KMS-11 (cell line): ENCODE data around the gene STAP2.

ENCODE experiments used
- H2AFZ ChIP-seq: fragments of 200-600 bp; sonication (generic); 2 replicates; pipeline ENCODE4 v1.6.1; 2016; ENCODE audit warnings: antibody characterized with exemption, mixed run types, low read depth
- H3K27ac ChIP-seq: fragments of 200-600 bp; sonication (generic); 2 replicates; pipeline ENCODE4 v1.6.1; 2016; ENCODE audit warnings: mild to moderate bottlenecking, mixed run types
- H3K27me3 ChIP-seq: fragments of 200-600 bp; sonication (generic); 2 replicates; pipeline ENCODE4 v1.6.1; 2017; ENCODE audit warnings: mild to moderate bottlenecking, low read depth, mixed run types, moderate library complexity; ENCODE audit not compliant: insufficient read depth
- H3K36me3 ChIP-seq: fragments of 200-600 bp; sonication (generic); 2 replicates; pipeline ENCODE4 v1.6.1; 2017; ENCODE audit warnings: mild to moderate bottlenecking, mixed run types; ENCODE audit not compliant: insufficient read depth
- H3K4me1 ChIP-seq: fragments of 200-600 bp; sonication (generic); 2 replicates; pipeline ENCODE4 v1.6.1; 2016; ENCODE audit warnings: mild to moderate bottlenecking, low read depth, mixed run types; ENCODE audit not compliant: poor library complexity, severe bottlenecking
- H3K4me2 ChIP-seq: fragments of 200-600 bp; sonication (generic); 2 replicates; pipeline ENCODE4 v1.7.0; 2016; ENCODE audit warnings: mild to moderate bottlenecking, mixed run types
- H3K4me3 ChIP-seq: fragments of 200-600 bp; sonication (generic); IDR thresholded peaks from 2 replicates; pipeline ENCODE4 v1.6.1; 2017; ENCODE audit warnings: low read depth, low read length, mixed read lengths; ENCODE audit not compliant: insufficient read depth
- H3K79me2 ChIP-seq: fragments of 200-600 bp; sonication (generic); 2 replicates; pipeline ENCODE4 v1.6.1; 2016; ENCODE audit warnings: low read depth, mixed run types; ENCODE audit not compliant: insufficient read depth
- H3K9ac ChIP-seq: fragments of 200-600 bp; sonication (generic); 2 replicates; pipeline ENCODE4 v1.6.1; 2016; ENCODE audit warnings: mild to moderate bottlenecking, mixed run types
- H4K20me1 ChIP-seq: fragments of 200-600 bp; sonication (generic); 2 replicates; pipeline ENCODE4 v1.6.1; 2016; ENCODE audit warnings: mild to moderate bottlenecking, mixed run types; ENCODE audit not compliant: insufficient read depth
- TF ChIP-seq, protein P1 (sequence below): fragments of 200-600 bp; sonication (generic); conservative IDR thresholded peaks from 2 replicates; pipeline ENCODE4 v1.6.1; 2017; ENCODE audit warnings: low read depth, mild to moderate bottlenecking, antibody characterized with exemption, low read length, moderate library complexity, mixed read lengths

Gene STAP2

DNA sequence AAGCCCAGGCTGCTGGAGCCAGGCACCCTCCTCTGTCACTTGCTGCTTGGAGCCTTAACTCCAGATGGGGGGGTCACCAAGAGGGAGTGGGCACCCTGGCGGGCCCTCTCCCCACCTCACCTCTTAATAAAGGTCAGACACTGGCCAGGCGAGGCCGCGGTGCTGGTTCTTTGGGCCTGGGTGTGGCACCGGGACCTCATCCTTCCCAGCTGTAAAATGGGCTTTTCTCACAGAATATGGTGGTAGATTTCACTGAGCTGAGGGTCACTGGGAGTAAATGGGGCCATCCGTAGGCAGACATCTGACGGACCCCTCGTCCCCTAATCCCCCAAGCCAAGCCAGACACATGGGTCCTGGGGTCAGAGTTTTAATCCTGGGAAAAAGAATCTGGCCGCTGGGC, 14.9 kb downstream of the STAP2 start:
- Histone ChIP-seq H3K79me2 (no peaks in the 10 kb centered on the region), H3K27me3 (no peaks in the 10 kb centered on the region), H3K4me1 (no peaks in the 10 kb centered on the region), H4K20me1 (no peaks in the 10 kb centered on the region), H2AFZ (no peak overlapping the region), H3K9ac (no peak overlapping the region), H3K4me2 (no peak overlapping the region), H3K27ac (no peak overlapping the region), H3K36me3 (no peaks in the 10 kb centered on the region), H3K4me3 (no peak overlapping the region)
- TF ChIP-seq, protein P1, sequence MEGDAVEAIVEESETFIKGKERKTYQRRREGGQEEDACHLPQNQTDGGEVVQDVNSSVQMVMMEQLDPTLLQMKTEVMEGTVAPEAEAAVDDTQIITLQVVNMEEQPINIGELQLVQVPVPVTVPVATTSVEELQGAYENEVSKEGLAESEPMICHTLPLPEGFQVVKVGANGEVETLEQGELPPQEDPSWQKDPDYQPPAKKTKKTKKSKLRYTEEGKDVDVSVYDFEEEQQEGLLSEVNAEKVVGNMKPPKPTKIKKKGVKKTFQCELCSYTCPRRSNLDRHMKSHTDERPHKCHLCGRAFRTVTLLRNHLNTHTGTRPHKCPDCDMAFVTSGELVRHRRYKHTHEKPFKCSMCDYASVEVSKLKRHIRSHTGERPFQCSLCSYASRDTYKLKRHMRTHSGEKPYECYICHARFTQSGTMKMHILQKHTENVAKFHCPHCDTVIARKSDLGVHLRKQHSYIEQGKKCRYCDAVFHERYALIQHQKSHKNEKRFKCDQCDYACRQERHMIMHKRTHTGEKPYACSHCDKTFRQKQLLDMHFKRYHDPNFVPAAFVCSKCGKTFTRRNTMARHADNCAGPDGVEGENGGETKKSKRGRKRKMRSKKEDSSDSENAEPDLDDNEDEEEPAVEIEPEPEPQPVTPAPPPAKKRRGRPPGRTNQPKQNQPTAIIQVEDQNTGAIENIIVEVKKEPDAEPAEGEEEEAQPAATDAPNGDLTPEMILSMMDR = no peak

DNA sequence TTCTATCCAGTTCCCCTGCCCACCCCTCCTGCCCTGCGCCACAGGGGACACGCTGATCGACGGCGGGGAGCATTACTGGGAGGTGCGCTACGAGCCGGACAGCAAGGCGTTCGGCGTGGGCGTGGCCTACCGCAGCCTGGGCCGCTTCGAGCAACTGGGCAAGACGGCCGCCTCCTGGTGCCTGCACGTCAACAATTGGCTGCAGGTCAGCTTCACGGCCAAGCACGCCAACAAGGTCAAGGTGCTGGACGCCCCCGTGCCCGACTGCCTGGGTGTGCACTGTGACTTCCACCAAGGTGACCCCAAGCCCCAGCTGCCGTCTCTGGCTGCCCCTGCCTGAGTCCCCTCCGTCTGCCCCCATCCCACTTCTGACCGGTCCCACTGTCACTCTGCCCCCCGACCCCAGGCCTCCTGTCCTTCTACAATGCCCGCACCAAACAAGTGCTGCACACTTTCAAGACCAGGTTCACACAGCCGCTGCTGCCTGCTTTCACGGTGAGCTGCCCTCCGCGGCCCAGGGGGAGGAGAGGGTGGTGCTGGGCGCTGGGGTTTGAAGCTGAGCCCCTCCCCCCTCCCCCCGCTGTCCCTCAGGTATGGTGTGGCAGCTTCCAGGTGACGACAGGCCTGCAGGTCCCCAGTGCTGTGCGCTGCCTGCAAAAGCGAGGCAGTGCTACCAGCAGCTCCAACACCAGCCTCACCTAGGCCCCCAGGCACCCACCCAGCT, 15.5 kb downstream of the STAP2 start:
- TF ChIP-seq, protein P1 = no peak
- Histone ChIP-seq H3K27ac (no peak overlapping the region), H3K79me2 (no peaks in the 10 kb centered on the region), H3K9ac (no peak overlapping the region), H3K4me1 (no peaks in the 10 kb centered on the region), H3K36me3 (no peaks in the 10 kb centered on the region), H3K4me3 (no peak overlapping the region), H3K4me2 (no peak overlapping the region), H3K27me3 (no peaks in the 10 kb centered on the region), H4K20me1 (no peaks in the 10 kb centered on the region), H2AFZ (no peak overlapping the region)

DNA sequence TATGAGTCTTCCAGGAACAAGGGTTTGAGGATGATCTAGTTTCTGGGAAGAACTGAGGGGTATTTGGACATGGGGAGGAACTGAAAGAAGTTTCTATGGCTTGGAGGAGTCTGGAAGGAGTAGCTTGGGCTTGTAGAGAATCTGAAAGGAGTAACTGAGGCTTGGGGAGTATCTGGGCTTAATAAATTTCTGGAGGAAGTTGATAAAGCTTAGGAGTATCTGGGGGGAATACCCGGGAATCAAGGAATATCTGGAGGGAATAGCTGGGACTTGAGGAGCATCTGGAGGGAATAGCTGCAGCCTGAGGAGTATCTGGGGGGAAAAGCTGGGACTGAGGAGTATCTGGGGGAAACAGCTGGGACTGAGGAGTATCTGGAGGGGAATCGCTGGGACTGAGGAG, 18.2 kb downstream of the STAP2 start:
- TF ChIP-seq, protein P1 = no peak
- Histone ChIP-seq H3K27ac (no peak overlapping the region), H3K27me3 (no peaks in the 10 kb centered on the region; the same call in 1 of the 2 replicates), H3K4me1 (no peaks in the 10 kb centered on the region), H3K4me2 (no peak overlapping the region), H2AFZ (no peak overlapping the region), H4K20me1 (no peaks in the 10 kb centered on the region), H3K79me2 (no peaks in the 10 kb centered on the region), H3K36me3 (no peaks in the 10 kb centered on the region), H3K9ac (no peak overlapping the region), H3K4me3 (no peak overlapping the region)

DNA sequence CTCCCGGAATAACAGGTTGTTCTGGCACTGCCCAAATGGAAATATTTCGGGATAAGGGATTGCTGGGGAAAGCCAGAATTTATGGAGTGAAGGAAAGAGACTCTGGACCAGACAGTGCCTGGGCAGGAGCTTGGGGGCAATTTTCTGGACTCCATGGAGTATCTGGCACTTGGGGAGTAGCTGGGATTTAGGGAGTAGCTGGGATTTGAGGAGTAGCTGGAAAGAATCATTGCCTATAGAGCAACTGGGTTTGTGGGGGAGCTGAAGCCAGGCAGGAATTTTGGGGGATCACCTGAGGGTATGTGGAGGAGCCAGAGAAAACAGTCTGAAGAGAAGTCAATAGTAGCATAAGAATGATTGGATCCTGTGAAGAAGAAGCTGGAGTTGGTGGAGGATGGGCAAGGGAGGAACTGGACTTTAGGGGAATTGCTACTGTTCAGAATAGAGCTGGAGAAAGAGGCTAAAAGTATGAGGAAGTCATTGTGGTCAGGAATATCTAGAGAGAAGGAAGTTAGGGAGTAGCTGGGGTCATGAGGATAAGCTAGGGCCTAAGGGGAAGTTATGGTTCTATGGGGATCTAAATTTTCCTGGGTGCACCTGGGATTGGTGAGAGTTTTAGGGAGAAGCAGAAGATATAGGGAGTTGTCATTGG, 19.4 kb downstream of the STAP2 start:
- Histone ChIP-seq H3K4me2 (no peak overlapping the region), H3K4me1 (no peaks in the 10 kb centered on the region), H3K27ac (no peak overlapping the region), H4K20me1 (no peaks in the 10 kb centered on the region), H3K9ac (no peak overlapping the region), H3K4me3 (no peak overlapping the region), H2AFZ (no peak overlapping the region), H3K27me3 (no peaks in the 10 kb centered on the region; the same call in 1 of the 2 replicates), H3K79me2 (no peaks in the 10 kb centered on the region), H3K36me3 (no peaks in the 10 kb centered on the region)
- TF ChIP-seq, protein P1 = no peak
